Activated CD4-positive, CD25-positive, alpha-beta regulatory T cell treated with anti-CD3 and anti-CD28 coated beads, Interleukin-2, amount 50 U/mL, for 72 hours (primary cell): Measurements from ENCODE around the gene BEX3.
A peak's percentile ranks its signal among the peaks of the same experiment; 100 is the strongest.
"Not testable (repeated sequence)": the region's sequence is repeated elsewhere in the genome, so short reads cannot be mapped to it uniquely, and the experiment has no call there.

Experiments used
- DNase-seq: peaks from one replicate; pipeline ENCODE4 v3.0.0; 2021

Gene BEX3

DNA sequence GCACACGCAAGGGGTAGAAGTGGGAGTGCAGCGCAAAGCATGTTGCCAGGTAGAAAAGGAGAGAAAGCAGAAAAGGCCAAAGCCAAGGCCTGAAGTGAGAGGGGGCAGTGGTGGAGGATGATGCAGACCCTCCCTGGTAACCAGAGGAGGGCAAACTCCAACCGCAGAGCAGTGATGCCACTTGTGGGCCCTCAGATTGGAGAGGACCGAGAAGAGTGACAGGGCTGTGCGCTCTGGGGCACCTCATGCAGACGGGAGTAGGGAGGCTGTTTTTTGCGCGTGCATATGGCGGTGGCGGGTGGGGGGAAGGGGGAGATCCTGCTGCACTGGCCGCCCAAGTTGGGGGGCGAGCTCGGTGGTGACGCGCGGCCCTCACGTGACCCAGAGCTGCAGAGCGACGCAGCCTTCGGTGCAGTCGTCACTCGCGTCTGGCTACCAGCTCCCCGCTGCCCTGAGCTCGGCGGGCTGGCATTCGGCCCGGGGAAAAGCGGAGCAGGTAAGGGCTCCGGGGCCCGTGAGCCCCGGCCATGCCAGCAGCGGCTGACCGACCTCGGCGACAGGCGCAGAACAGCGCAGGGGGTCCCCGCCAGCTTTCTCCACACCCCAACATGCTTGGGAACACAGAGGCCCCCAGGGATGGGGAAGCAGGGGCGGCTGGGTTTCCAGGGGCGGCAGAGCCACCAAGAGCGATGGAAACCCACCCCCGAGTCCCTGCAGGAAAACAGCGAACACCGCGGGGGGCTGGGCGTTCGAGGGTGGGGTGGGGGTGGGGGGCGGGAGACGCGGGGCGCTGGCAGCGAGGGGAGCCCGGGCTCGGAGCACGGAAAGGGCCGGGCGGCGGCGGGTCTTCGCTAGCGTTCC is at the start of gene BEX3:
Gene BEX3, plus strand, starts transcription at position 421 of the 861 bp plus-strand sequence. CDS start 984 bp downstream, outside the sequence.
- peak; percentile 34 for DNase-seq

DNA sequence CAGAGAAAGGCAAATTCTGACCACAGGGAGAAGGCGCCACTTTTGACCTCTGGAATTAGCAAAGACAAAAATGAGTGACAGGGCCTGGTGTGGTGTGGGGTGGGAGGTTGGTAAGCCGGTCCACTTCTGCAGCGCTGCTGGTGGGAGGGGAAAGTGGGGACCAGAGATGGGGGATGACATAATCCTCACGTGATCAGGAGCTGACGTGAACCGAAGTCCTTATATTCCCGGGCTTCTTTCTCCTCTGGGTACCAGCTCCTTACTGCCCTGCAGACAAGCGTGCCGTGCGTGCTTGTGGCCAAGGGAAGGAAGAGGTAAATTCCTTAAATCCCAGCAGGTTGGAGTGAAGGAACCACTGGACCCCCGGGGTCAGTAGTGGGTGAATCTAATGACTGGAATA is 46.3 kb upstream of the BEX3 start, which contains the start of gene TCEAL7:
Gene TCEAL7, plus strand, starts transcription at position 249 of the 400 bp plus-strand sequence. CDS start 1,165 bp downstream, outside the sequence.
- no peak for DNase-seq

DNA sequence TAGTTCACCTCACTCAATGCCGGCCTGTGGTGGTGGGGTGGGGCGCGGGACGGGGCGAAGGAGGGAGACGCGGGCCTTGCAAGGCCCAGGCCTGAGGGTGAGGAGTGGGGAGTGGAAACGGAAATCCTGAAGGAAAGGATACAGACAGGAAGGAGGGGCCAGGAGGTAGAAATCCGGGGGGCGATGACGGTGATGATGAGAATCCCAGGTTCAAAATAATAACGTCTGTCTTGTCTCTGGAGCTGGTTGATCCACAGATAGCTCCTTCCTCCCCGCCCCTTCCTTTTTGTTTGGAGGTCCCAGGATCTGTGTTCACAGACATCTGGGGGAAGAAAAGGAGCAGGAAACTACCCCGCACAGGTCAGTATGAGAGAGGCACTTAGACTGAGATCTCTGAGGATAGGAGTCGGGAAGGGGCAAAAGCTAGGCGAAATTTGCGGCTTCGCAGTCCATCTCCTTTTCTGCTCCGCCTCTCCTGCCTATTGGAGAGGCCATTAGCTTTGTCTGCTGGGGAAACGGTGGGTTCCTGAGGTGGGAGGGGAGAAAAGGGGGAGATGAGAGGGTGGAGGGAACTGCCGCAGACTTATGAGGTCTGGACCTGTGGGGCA is 45.6 kb upstream of the BEX3 start:
- no peak for DNase-seq

DNA sequence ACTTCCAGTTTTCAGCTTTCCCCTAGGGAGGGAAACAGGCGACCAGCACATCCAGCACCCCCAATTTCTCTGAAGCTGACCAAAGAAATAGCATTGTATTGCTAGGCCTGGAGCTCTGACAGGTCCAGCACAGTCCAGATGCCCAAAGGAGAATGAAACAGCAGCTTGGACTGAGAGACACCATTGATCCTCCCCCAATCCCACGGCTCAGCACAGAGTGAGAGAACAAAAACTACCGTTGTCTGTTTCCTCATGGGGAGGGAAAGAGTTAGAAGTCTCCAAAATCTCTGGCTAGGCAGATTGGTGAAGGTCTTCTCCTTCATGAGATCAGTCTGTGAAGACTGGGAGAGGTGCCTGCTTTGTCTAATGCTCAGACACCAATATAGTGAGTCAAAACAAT is 37.7 kb upstream of the BEX3 start:
- no peak for DNase-seq

DNA sequence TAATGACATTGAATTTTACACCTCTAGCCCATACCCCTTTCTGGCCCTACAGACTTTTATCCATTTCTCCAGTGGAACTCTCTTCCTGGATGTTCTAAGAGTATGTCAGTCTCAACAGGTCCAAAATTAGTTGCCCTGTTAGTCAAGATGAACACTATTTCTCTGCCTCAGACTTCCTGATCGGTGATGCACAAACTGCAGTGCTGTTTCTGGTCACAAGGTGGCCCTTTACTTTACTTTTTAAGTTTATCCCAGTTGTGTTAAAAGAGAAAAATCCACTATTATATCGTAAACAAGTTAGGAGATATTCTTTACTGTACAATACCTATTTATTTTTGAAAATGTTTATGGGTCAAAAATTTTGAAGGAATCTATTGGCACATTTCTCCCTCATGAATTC is 33.2 kb upstream of the BEX3 start:
- no peak for DNase-seq

DNA sequence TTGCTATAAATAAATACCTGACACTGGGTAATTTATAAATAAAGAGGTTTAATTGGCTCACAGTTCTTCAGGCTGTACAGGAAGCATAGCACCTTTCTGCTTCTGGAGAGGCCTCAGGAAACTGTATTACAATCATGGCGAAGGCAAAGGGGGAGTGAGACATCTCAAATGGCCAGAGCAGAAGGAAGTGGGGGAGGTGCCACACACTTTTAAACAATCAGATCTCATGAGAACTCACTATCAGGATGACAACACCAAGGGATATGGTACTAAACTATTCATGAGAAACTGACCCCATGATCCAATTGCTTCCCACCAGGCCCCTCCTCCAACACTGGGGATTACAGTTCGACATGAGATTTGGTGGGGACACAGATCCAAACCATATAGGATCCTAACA is 31.7 kb upstream of the BEX3 start:
- DNase-seq, result no peak

DNA sequence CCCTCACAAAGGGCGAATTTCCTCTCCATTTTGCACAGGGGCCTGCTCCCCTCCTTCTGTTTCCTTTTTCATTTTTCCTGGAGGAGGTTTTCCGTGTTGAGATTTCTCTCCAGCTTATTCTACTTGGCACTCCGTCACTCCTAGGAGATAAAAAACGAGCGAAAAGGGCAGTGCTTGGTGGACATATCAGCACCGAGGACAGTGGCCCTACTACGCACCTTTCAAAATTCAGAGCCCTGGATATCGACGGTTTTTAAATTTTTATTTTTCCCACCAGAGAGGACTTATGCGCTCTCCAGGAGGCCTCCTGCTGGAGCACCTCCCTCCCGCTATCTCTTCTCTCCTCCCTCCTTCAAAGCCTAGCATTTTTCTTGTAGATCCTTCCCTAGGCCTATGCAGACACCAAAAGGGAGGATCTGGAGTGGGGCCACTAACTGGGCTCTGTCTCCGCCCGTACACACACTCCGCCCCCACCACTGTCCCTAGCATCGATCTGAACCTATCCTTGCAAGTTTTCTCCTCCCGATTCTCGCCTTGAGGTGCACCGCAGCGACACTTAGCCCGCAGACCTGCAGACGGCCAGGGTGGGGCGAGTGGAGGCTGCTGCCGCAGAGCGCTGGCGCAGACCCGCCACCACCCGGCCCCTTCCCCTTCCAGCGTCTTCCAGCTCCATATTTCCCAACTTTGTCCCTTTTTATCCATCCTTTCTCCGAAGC is 28.5 kb upstream of the BEX3 start:
- no peak for DNase-seq

DNA sequence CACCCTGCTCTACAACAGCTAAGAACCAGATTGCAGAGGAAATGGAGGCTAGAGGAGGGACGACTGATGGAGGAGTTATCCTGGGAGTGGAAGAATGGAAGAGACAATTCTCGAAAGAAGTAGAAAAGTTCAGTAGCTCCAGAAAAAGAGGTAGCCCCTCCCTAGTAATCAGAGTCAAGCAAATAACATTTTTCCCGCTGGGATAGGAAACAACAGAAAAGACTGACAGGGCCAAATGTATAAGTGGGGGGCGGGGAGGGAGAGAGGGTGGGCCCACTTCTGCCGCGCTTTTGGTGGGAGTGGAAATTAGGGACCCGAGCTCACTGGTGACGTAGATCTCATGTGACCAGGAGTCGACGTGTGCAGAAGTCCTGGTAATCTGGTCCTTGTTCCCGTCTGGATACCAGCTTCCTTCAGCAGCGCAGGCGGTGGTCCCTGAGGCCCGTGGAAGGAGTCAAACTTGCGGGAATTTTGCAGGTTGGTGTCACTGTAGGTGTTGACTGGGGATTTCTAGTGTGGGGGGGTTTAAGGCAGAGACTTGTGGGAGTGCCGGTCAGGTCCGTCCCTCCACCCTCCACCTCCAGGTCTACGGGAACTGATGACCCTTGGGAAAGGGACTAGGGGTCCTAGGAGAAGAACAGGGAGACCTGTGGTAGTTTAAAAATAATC is 20.1 kb upstream of the BEX3 start, which contains the start of gene TCEAL9:
Gene TCEAL9, plus strand, starts transcription at position 377 of the 669 bp plus-strand sequence. CDS start 1,179 bp downstream, outside the sequence.
- DNase-seq, result no peak

DNA sequence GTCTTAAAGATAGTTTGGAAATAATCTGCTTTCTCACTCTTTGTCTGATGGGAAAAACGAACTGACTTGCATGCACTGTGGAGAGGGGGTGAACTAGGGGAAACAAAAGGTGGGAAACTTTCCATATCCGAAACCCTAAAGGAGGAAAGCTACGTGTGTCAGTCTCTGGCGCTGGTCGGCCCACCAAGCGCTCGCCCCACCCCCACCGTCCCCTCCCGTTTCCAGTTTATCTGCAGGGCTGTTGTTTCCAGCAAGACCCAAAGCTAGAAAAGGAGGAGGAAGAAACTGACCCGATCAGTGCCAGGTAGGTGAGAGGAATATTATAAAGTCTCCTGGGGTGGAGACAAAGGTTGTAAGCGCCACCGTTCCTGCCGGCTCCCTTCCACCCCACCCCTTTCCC is 19.5 kb upstream of the BEX3 start:
- DNase-seq, result no peak

DNA sequence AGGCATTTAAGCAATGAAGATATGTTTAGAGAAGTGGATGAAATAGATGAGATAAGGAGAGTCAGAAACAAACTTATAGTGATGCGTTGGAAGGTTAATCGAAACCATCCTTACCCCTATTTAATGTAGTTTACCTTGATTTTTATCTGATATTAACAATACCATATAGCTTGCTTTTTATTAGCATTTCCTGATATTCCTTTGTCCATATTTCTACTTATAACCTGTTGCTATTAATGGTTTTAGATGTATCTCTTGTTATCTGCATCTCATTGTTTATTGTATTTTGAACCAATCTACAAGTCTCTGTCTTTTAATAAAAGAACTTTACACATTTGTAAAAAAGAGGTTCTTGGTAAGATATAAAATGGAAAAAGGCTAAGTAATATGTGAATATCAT is 18.5 kb upstream of the BEX3 start:
- no peak for DNase-seq

DNA sequence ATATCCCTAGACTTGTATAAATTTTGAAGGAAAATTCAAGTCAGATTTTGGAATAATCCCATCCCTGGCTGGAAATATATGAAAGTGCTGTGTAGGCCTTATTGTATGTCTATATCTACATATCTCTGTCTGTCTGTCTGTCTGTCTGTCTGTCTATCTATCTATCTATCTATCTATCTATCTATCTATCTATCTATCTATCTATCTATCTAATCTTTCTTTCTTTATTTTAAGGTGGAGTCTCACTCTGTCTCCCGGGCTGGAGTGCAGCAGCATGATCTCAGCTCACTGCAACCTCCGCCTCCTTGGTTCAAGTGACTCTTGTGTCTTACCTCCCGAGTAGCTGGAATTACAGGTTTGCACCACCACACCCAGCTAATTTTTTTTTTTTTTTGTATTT is 16.7 kb upstream of the BEX3 start:
- DNase-seq, result not testable (repeated sequence)

DNA sequence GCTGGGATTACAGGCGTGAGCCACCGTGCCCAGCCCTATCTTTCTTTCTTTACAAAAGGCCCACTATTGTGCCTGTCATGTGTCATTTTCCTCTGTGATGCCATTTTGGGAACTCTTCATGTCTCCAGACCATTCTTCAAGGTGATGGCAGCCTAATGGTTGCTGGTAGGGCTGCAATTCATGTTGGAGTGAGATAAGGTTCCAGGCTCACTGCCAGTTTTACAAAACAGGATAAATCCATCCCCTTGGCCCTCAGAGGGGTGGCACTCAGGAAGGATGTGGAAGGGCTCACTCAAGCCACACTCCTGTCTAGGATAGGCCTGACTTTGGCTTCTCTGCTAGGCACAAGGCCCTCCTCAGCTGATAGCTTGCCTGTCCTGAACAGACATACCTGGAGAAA is 16.2 kb upstream of the BEX3 start:
- DNase-seq, result no peak

DNA sequence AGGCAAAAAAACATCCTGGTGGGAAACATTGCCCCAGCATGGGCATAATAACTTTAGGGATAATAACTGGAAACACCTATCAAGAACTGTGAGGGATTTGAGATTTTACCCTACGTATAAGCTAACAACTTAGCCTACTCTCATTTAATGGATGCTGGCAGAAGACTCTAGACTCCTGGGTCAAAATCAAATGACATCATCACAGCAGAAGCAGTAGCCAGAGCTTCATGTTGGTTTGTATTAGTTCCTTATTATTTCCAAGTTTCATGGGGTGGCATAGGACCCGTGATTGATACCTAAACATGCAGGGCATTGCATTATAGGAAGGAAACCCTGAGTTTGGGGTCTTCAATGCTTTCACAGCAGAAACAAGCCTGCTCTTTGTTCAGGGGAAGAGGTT is 15.4 kb upstream of the BEX3 start:
- no peak for DNase-seq

DNA sequence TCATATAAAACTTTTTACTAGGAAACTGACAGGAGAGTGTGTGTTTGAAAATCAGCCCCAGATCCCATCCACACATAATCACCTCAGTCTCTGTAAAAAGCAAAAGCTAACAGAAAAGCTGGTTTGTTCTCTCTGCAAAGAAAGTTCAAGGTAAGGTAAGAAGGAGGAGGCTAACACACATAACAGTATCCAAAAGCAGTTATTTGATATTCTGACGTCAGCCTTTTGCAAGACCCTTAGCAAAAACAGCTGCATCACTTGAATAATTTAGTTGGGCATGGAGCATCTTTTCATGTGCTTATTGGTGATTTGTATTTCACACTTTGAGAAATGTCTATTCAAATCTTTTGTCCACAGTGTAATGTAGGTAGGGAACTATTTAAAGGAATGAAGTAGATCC is 14.5 kb upstream of the BEX3 start:
- no peak for DNase-seq

DNA sequence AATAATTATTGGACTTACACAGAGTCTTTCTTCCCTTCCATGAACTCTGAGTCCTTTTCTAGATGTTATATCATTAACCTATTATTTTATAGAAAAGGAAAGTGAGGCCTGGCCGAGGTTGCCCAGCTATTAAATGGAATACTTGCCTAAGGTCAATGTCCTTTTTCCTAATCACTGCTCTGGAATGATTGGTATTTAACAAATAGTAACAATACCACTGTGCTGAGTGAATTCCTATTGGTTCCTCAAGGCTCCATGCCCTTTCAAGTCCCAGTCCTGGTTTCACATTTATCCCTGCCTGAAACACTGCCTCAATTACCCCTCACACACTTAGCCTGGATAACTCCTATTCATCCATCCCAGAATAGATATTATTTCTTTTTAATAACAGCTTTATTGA is 13.9 kb upstream of the BEX3 start:
- DNase-seq, result no peak

DNA sequence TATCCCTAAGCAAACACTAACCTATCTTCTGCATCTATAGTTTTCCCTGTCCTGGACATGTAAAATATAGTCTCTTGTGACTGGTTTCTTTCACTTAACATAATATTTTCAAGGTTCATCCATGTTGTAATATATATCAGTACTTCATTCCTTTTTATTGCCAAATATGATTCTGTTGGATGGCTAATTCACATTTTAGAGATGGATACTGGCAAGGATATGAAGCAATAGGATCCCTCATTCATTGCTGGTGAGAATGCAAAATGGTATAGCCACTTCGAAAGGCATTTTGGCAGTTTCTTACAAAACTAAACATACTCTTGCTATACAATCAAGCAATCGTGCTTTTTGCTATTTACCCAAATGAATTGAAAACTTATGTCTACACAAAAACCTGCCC is 13.3 kb upstream of the BEX3 start:
- no peak for DNase-seq

DNA sequence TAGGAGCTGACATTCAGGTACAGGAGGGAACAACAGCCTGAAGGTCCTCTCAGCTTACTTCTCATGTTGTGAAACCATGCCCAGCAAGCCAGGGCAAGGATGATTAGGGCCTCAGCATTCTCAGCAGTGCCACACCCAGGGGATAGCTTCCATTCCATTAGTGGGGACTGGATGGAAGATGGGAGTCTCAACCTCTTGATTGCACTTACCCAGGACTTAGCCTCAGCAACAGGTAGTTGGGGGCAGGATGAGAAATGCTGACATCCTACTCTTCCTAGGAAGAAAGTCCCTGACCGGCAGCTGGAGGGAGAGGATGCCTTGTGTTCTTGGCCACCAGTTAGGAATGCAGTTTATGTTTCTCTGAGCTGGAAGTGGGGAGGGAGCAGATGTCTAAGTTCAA is 8.8 kb upstream of the BEX3 start:
- DNase-seq, result no peak

DNA sequence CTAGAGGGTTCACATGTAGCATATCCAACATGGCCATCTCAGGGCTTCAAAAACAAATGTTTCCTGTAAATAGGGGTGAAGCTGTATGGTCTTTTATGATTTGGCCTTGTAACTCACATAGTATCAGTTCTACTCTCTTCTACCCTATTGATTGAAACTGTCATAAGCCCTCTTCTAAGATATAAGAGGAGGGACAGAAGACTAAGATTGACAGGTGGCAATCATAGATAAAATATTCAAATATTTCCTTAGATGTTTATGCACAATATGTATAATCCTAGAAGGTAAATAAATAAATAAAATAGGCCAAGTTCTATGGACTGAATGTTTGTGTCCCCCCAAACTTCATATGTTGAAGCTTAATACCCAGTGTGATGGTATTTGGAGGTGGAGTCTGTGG is 6.9 kb upstream of the BEX3 start:
- DNase-seq, result no peak

DNA sequence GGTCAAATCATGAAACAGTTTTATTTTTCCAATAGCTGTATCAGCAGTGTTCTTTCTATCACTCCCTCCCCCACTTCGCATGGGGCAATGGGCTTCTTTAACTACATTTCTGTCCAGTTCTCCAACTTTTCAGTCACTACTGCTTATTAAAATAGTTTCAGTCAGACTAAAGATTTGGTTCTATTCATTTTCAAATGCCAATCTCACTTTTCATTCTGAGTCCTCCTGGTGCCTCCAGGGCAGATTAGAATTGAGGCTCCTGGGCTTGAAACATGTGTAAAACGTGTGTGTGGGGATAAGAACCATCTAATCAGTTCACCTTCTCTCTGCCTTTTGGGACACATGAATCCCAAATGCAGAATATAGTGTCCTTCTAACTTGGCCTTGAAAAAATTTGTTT is 3.5 kb upstream of the BEX3 start:
- DNase-seq, result no peak

DNA sequence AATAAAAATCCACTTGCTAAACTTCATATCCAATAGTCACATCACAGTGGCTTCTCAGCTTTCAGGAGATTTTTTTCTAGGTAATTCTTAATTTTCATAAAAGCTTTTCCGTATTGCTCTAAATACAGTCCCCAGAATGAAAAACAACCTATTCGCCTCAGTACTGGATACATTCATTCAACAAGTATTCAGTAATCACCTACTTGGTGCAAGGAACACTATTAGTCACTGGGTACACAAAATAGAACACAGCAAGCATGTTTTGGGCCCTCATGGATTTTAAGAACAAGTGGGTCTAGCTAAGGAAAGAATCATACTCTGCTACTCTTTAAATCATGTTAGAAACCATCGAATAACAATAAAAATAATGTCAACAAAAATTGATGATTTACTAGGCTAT is 2.8 kb upstream of the BEX3 start:
- no peak for DNase-seq

DNA sequence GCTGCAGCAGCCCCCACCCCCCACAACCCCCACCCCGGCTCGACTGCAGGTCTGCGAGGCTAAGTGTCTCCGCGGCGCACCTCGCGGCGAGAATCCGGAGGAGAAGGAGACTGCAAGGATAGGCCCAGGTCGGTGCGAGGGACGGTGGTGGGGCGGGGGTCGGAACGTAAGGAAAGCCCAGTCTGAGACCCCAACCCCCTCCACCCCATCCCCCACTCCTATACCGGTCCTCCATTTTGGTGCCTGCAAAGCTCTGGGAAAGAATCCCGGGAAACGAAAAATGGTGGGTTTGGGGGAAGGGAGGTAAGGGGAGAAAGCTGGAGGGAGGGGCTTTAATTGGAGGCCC is 614 bp downstream of the BEX3 start:
- DNase-seq, result no peak

DNA sequence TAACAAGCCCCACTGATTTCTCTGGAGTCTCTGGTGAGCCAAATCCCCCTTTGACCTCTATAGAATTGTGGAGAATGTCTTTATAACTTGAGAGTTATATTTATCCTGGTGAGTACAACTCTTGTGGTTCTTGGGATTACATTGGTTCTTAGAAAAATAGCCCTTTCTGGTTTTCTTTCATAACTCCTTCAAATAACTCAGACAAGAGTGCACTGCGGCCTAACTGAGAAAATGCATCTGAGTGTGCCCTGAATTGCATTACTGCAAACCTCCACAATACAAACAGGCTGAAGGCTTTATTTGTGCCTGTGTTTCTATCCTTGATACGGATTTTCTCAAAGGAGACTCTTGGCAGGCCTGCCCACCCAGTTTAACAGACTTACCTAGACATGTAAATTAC is 2.7 kb downstream of the BEX3 start:
- no peak for DNase-seq

DNA sequence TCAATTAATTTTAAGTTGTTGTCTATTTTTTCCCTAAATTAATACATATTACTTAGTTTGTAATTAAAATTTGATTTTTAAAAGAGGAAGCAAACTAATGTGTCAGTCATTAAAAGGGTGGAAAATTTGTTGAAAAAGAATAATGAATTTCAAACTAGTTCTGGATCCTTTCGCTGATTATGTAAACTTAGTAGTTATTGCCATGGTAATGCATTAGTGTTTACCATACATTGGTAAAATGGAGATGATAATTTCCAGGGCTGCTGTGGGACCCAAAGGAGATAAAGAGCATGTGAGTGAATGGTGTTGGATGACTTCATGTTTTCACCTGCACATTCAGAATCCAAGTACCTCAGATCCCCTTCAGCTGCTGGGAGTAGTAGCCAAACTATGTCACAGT is 6.5 kb downstream of the BEX3 start:
- no peak for DNase-seq
